Esophagus squamous epithelium (tissue), 5 donors: ENCODE results near the gene RFC1. TPM values are rescaled to one million over a fixed set of nuclear protein-coding genes. Genes with fewer than 3 reads are reported as not detected.

ENCODE experiments used
- DNase-seq: peaks from one replicate; lab custom pipeline; 2025; lab: John Stamatoyannopoulos, UW
- H3K27ac ChIP-seq, 4 donors: fragments of 200-600 bp; sonication (generic); one replicate each; pipeline ENCODE4 v1.5.1; 2016 to 2019; ENCODE audit warnings: mild to moderate bottlenecking in 1 of 4
- H3K27me3 ChIP-seq, 4 donors: fragments of 200-600 bp; sonication (generic); 1 replicate in 3 of 4; 2 replicates in 1 of 4; pipeline versions ENCODE4 v1.5.1 to v1.6.0; 2017 to 2021; ENCODE audit warnings: antibody characterized with exemption in 1 of 4
- H3K36me3 ChIP-seq, 3 donors: fragments of 200-600 bp; sonication (generic); one replicate each; pipeline ENCODE4 v1.5.1; 2016 to 2019
- H3K4me1 ChIP-seq, 3 donors: fragments of 200-600 bp; sonication (generic); one replicate each; pipeline ENCODE4 v1.5.1; 2017 to 2019
- H3K4me3 ChIP-seq, 4 donors: fragments of 200-600 bp; sonication (generic); 1 replicate in 3 of 4; 2 replicates in 1 of 4; pipeline ENCODE4 v1.5.1; 2016 to 2019; ENCODE audit warnings: mild to moderate bottlenecking in 2 of 4, moderate library complexity in 1 of 4
- H3K9me3 ChIP-seq, 3 donors: fragments of 200-600 bp; sonication (generic); one replicate each; pipeline ENCODE4 v1.5.1; 2016 to 2019
- CTCF ChIP-seq, 6 experiments: fragments of 450-650 bp in 4 of 6; fragments of 200-600 bp in 2 of 6; sonication (generic) in 2 of 6; IDR thresholded peaks; one replicate each; pipeline ENCODE4 v1.5.1; 2016 to 2019; ENCODE audit warnings: antibody characterized with exemption in 6 of 6, mild to moderate bottlenecking in 4 of 6, moderate library complexity in 4 of 6
- POLR2A ChIP-seq, 4 donors: fragments of 450-650 bp; IDR thresholded peaks; one replicate each; pipeline ENCODE4 v1.6.1; 2017; ENCODE audit warnings: antibody characterized with exemption in 4 of 4, mild to moderate bottlenecking in 4 of 4, moderate library complexity in 3 of 4
- WGBS, 2 donors: methylation state at CpG; one replicate each; pipeline ENCODE4 v1.1.5; 2018; 5-methylcytosine and 5-hydroxymethylcytosine counted together
- intact Hi-C: fragments of 100-400 bp; cut with DNase I; formaldehyde crosslinking; loops from one replicate; pipeline ENCODE4 v1.15.0; 2022
- small RNA-seq, 4 donors: library from RNA; depleted of rRNA; stranded (forward); fragments of <200 nt; gene quantifications; one replicate each; pipeline ENCODE3, GENCODE V24; 2016
- total RNA-seq, 4 donors: library from RNA; depleted of rRNA; stranded (reverse); fragments of >200 nt; gene quantifications; one replicate each; pipeline ENCODE4 v1.1.0, GENCODE V29; 2016
- donor health status: DM: yes; HTN: yes; CAD: no.

The RFC1 gene
- total RNA-seq, 4 donors from 2014 or later = 19.8 to 34.2 (median 25.4) TPM

DNA sequence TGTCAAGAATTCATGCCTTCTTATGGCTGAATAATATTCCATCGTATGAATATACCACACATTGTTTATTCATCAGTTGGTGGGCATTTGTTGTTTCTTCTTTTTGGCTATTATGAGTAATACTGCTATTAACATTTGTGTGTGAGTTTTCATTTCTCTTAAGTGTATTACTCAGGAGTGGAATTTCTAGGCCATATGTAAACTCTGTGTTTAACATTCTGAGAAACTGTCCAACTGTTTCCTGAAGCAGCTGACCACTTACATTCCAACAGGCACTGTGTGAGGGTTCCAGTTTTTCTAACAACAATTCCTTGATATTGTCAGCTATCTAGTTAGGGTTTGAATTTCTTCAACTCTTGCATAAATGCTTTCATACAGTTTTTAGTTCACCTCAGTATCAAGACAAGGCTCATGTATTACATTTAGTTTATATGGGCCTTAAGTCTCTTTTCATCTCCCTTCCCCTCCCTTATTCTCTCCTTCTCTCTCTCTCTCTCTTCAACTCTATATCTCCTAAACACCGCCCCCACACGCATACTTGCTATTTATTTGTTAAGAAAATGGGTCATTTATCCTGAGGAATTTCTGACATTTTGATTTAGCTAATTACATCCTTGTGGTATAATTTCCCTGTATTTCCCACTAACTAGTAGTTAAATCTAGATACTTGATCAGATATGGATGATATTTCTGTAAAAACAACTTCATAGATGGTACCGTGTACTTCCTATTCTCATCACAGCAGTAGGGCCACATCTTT lies 106.4 kb downstream of the RFC1 start:
- H3K27ac ChIP-seq = no peak overlapping the region
- DNase-seq = no peak
- no peaks in the 10 kb centered on the region for H3K9me3 ChIP-seq
- intact Hi-C loops = no loop called here
- TF ChIP-seq CTCF (IDR thresholded peaks at IDR 0.05) (no peak), POLR2A (IDR thresholded peaks at IDR 0.05) (no peak)
- H3K4me3 ChIP-seq = no peak overlapping the region
- H3K27me3 ChIP-seq = no peaks in the 10 kb centered on the region
- H3K36me3 ChIP-seq = peaks cover 0 to 78% (median 0%) of the 10 kb centered on the region in 3 donors
- WGBS, 2 donors = 90 to 91% methylated on average over 4 of the region's 4 CpGs
- H3K4me1 ChIP-seq = no peaks in the 10 kb centered on the region

DNA sequence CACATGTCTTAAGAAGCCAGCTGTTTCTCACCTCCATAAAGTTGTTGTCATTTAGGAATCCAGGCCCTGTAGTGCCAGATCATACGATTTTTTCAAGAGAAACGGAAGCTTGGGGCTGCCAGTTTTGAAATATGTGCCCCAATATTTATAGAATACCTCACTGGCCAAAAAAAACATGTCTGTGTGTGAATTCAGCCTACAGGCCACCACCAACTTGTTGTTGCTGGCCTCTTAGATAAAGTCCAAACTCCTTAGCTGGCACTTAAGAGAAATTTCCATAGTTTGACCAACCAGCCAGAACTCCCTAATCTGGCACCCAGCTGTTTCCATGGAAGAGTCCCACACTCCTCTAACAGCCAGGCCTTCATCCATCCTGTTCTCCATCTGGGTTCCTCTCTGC lies 109.7 kb downstream of the RFC1 start:
- Histone ChIP-seq H3K36me3 (peaks cover 0 to 71% (median 0%) of the 10 kb centered on the region in 3 donors), H3K4me1 (no peaks in the 10 kb centered on the region), H3K9me3 (no peaks in the 10 kb centered on the region), H3K4me3 (no peak overlapping the region), H3K27me3 (no peaks in the 10 kb centered on the region), H3K27ac (no peak overlapping the region)
- intact Hi-C loops = no loop called here
- TF ChIP-seq POLR2A (IDR thresholded peaks at IDR 0.05) = no peak
- no peak for TF ChIP-seq CTCF (IDR thresholded peaks at IDR 0.05)
- no peak for DNase-seq
- 73 to 81% methylated on average over 2 of the region's 2 CpGs for WGBS, 2 donors

- no peaks in the 10 kb centered on the region for H3K9me3 ChIP-seq
- H3K27me3 ChIP-seq = no peaks in the 10 kb centered on the region
- TF ChIP-seq POLR2A (IDR thresholded peaks at IDR 0.05) (no peak), CTCF (IDR thresholded peaks at IDR 0.05) (no peak)
- DNase-seq = no peak
- intact Hi-C loops = no loop called here
- H3K4me3 ChIP-seq = no peak overlapping the region
- WGBS, 2 donors = 68 to 76% methylated on average over 5 of the region's 5 CpGs
- H3K36me3 ChIP-seq = peaks cover 0 to 68% (median 0%) of the 10 kb centered on the region in 3 donors
- H3K27ac ChIP-seq = no peak overlapping the region
- no peaks in the 10 kb centered on the region for H3K4me1 ChIP-seq
Measured at GRCh38 chr4:39255871-39256270, 110.3 kb downstream of the RFC1 start.

DNA sequence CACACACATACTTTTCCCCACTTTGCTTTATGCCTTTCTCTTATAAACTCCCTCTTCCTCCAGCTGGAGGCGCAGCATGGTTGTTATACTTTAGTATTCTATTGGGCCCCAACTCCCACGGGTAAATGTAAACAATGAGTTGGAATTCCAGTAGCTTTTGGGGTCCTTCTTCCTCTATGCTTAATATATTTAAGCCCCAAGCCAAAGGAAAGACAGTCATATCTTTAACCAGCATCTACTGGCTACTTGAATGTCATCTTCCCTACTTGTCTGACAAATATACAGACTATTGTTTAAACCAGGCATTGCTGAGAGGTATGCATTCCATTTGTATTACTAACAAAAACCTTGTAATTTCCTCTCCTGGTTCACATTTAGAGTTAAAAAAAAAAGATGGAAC lies 110.9 kb downstream of the RFC1 start:
- intact Hi-C loops = no loop called here
- Histone ChIP-seq H3K36me3 (peaks cover 0 to 62% (median 0%) of the 10 kb centered on the region in 3 donors), H3K4me1 (no peaks in the 10 kb centered on the region), H3K9me3 (no peaks in the 10 kb centered on the region), H3K27ac (no peak overlapping the region), H3K27me3 (no peaks in the 10 kb centered on the region), H3K4me3 (no peak overlapping the region)
- 50 to 52% methylated on average over 2 of the region's 2 CpGs for WGBS, 2 donors
- TF ChIP-seq CTCF (IDR thresholded peaks at IDR 0.05) = no peak
- TF ChIP-seq POLR2A (IDR thresholded peaks at IDR 0.05) = no peak
- no peak for DNase-seq

GRCh38 chr4:39243462-39243861 lies 122.7 kb downstream of the RFC1 start:
- peaks cover 0 to 44% (median 0%) of the 10 kb centered on the region in 3 donors for H3K36me3 ChIP-seq
- no peak for DNase-seq
- H3K27ac ChIP-seq = no peak overlapping the region
- 82 to 95% methylated on average over 3 of the region's 3 CpGs for WGBS, 2 donors
- intact Hi-C loops = no loop called here
- TF ChIP-seq CTCF (IDR thresholded peaks at IDR 0.05) (no peak), POLR2A (IDR thresholded peaks at IDR 0.05) (no peak)
- H3K4me3 ChIP-seq = no peak overlapping the region
- H3K9me3 ChIP-seq = no peaks in the 10 kb centered on the region
- no peaks in the 10 kb centered on the region for H3K27me3 ChIP-seq
- no peaks in the 10 kb centered on the region for H3K4me1 ChIP-seq

Small RNA genes lying within 50 kb of the gene (small RNA-seq; reads per million reads assigned to genes)
- gene MIR5591 = 0 reads per million in 4 donors
- 0 reads per million in 4 donors for gene RNU6-32P
- 0 reads per million in 4 donors for gene RNU6-887P

Other genes with a start within 250 kb of the RFC1 start
- gene WDR19, start 183.8 kb downstream of the RFC1 start, total RNA-seq = 10 to 100 TPM in 3 of 4 donors, 1 to 10 TPM in 1; 9.1 to 34.7 (median 10.4) TPM
- under 1 TPM in 3 of 4 donors, not detected in 1; 0.34 to 0.48 (median 0.38) TPM for gene KLB, start 40.6 kb upstream of the RFC1 start, total RNA-seq
- 1,000 to 10,000 TPM; 2,242 to 7,905 (median 4,182) TPM for gene RPL9, start 92.6 kb upstream of the RFC1 start, total RNA-seq
- 10 to 100 TPM in 3 of 4 donors, 1 to 10 TPM in 1; 9.1 to 17.8 (median 13.1) TPM for gene LIAS, start 92.7 kb upstream of the RFC1 start, total RNA-seq
- gene UGDH, start 161.1 kb upstream of the RFC1 start, total RNA-seq = 100 to 1,000 TPM in 2 of 4 donors, 10 to 100 TPM in 2; 55.2 to 188 (median 98.0) TPM